Measurements from ENCODE around the gene ZNF611. TPM values are rescaled to one million over a fixed set of nuclear protein-coding genes. Genes with fewer than 3 reads are reported as not detected.
A peak's percentile ranks its signal among the peaks of the same experiment; 100 is the strongest.
"Not testable (repeated sequence)": the region's sequence is repeated elsewhere in the genome, so short reads cannot be mapped to it uniquely, and the experiment has no call there.

ZNF611 gene
- polyA plus RNA-seq, 2 donors = 1.8 to 3.3 TPM

GRCh38 chr19:52741951-52742485 is 7.2 kb upstream of the ZNF611 start:
- no peaks in the 10 kb centered on the region for H3K27me3 ChIP-seq (ENCODE audit: control insufficient read depth in 1 of 2, insufficient read depth in 2 of 2, low read length in 2 of 2)
- no peak overlapping the region for H3K27ac ChIP-seq (ENCODE audit: low read depth in 2 of 2, low read length in 1 of 2)
- WGBS, 2 donors = 60 to 71% methylated on average over 6 of the region's 6 CpGs
- H3K4me3 ChIP-seq (ENCODE audit: low read depth in 1 of 2, low read length in 2 of 2) = no peak overlapping the region
- peaks cover 3 to 4% of the 10 kb centered on the region in 2 donors for H3K9me3 ChIP-seq (ENCODE audit: control insufficient read depth in 2 of 2, insufficient read depth in 1 of 2, low read depth in 1 of 2, low read length in 1 of 2)
- no peaks in the 10 kb centered on the region for H3K36me3 ChIP-seq (ENCODE audit: control insufficient read depth in 2 of 2, insufficient read depth in 2 of 2, low read length in 1 of 2)
- no peaks in the 10 kb centered on the region for H3K4me1 ChIP-seq (ENCODE audit: control insufficient read depth in 2 of 2, insufficient read depth in 2 of 2, low read length in 1 of 2)

DNA sequence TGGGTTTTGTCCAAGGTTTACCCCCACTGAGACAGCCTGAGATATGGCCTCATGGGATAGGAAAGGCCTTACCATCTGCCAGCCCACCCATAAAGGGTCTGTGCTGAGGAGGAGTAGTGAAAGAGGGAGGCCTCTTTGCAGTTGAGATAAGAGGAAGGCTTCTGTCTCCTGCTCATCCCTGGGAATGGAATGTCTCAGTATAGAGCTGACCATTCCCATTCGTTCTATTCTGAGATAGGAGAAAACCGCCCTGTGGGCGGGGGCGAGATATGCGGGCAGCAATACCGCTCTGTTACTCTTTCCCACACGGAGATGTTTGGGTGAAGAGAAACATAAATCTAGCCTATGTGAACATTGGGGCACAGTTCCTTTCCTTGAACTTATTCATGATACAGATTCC is 6.5 kb upstream of the ZNF611 start:
- not testable (repeated sequence) for H3K4me3 ChIP-seq (ENCODE audit: low read depth in 1 of 2, low read length in 2 of 2); H3K27me3 ChIP-seq (ENCODE audit: control insufficient read depth in 1 of 2, insufficient read depth in 2 of 2, low read length in 2 of 2); H3K4me1 ChIP-seq (ENCODE audit: control insufficient read depth in 2 of 2, insufficient read depth in 2 of 2, low read length in 1 of 2); H3K27ac ChIP-seq (ENCODE audit: low read depth in 2 of 2, low read length in 1 of 2); H3K36me3 ChIP-seq (ENCODE audit: control insufficient read depth in 2 of 2, insufficient read depth in 2 of 2, low read length in 1 of 2); H3K9me3 ChIP-seq (ENCODE audit: control insufficient read depth in 2 of 2, insufficient read depth in 1 of 2, low read depth in 1 of 2, low read length in 1 of 2)
- WGBS, 2 donors = 69 to 76% methylated on average over 7 of the region's 7 CpGs

GRCh38 chr19:52739576-52739975 is 4.7 kb upstream of the ZNF611 start:
- no peaks in the 10 kb centered on the region for H3K4me1 ChIP-seq (ENCODE audit: control insufficient read depth in 2 of 2, insufficient read depth in 2 of 2, low read length in 1 of 2)
- no peak overlapping the region for H3K27ac ChIP-seq (ENCODE audit: low read depth in 2 of 2, low read length in 1 of 2)
- H3K9me3 ChIP-seq (ENCODE audit: control insufficient read depth in 2 of 2, insufficient read depth in 1 of 2, low read depth in 1 of 2, low read length in 1 of 2) = peaks cover 4% of the 10 kb centered on the region in 2 donors
- H3K36me3 ChIP-seq (ENCODE audit: control insufficient read depth in 2 of 2, insufficient read depth in 2 of 2, low read length in 1 of 2) = no peaks in the 10 kb centered on the region
- WGBS, 2 donors = 89 to 90% methylated on average over 14 of the region's 14 CpGs
- no peaks in the 10 kb centered on the region for H3K27me3 ChIP-seq (ENCODE audit: control insufficient read depth in 1 of 2, insufficient read depth in 2 of 2, low read length in 2 of 2)
- no peak overlapping the region for H3K4me3 ChIP-seq (ENCODE audit: low read depth in 1 of 2, low read length in 2 of 2)

- Histone ChIP-seq H3K36me3 (ENCODE audit: control insufficient read depth in 2 of 2, insufficient read depth in 2 of 2, low read length in 1 of 2) (no peaks in the 10 kb centered on the region), H3K27ac (ENCODE audit: low read depth in 2 of 2, low read length in 1 of 2) (peak overlapping the region; percentile 72 to 79), H3K9me3 (ENCODE audit: control insufficient read depth in 2 of 2, insufficient read depth in 1 of 2, low read depth in 1 of 2, low read length in 1 of 2) (peaks cover 2 to 4% of the 10 kb centered on the region in 2 donors), H3K4me1 (ENCODE audit: control insufficient read depth in 2 of 2, insufficient read depth in 2 of 2, low read length in 1 of 2) (peaks cover 0 to 3% of the 10 kb centered on the region in 2 donors), H3K27me3 (ENCODE audit: control insufficient read depth in 1 of 2, insufficient read depth in 2 of 2, low read length in 2 of 2) (no peaks in the 10 kb centered on the region), H3K4me3 (ENCODE audit: low read depth in 1 of 2, low read length in 2 of 2) (no peak overlapping the region)
- 63 to 76% methylated on average over 18 of the region's 18 CpGs for WGBS, 2 donors
Measured at GRCh38 chr19:52735734-52736133, 890 bp upstream of the ZNF611 start.

GRCh38 chr19:52734331-52734892 is 432 bp downstream of the ZNF611 start:
- peaks cover 0 to 3% of the 10 kb centered on the region in 2 donors for H3K4me1 ChIP-seq (ENCODE audit: control insufficient read depth in 2 of 2, insufficient read depth in 2 of 2, low read length in 1 of 2)
- peak overlapping the region; percentile 93 to 96 for H3K27ac ChIP-seq (ENCODE audit: low read depth in 2 of 2, low read length in 1 of 2)
- H3K36me3 ChIP-seq (ENCODE audit: control insufficient read depth in 2 of 2, insufficient read depth in 2 of 2, low read length in 1 of 2) = no peaks in the 10 kb centered on the region
- H3K27me3 ChIP-seq (ENCODE audit: control insufficient read depth in 1 of 2, insufficient read depth in 2 of 2, low read length in 2 of 2) = no peaks in the 10 kb centered on the region
- peak overlapping the region; percentile 64 to 76 for H3K4me3 ChIP-seq (ENCODE audit: low read depth in 1 of 2, low read length in 2 of 2)
- H3K9me3 ChIP-seq (ENCODE audit: control insufficient read depth in 2 of 2, insufficient read depth in 1 of 2, low read depth in 1 of 2, low read length in 1 of 2) = peaks cover 2% of the 10 kb centered on the region in 2 donors
- WGBS, 2 donors = 1 to 2% methylated on average over 34 to 39 of the region's 39 CpGs

DNA sequence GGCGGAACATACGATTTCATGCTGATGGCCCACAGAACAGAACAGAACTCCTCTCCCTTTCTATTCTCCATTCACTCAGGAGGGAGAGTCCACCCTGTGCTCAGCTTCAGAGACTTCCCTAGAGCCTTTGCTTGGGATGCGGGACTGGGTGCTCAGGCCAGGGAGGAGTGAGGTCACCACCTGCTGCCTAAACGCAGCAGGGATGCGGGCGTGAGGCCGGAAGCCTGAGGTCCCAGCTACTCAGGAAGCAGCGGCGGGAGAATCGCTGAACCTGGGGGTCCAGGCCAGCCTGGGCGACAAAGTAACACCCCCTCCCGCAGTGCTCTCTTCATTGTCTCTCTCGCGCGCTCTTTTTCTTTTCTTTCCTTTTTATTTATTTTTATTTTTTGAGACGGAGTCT is 8.8 kb downstream of the ZNF611 start:
- not testable (repeated sequence) for H3K4me1 ChIP-seq (ENCODE audit: control insufficient read depth in 2 of 2, insufficient read depth in 2 of 2, low read length in 1 of 2); H3K27me3 ChIP-seq (ENCODE audit: control insufficient read depth in 1 of 2, insufficient read depth in 2 of 2, low read length in 2 of 2); H3K27ac ChIP-seq (ENCODE audit: low read depth in 2 of 2, low read length in 1 of 2); H3K36me3 ChIP-seq (ENCODE audit: control insufficient read depth in 2 of 2, insufficient read depth in 2 of 2, low read length in 1 of 2); H3K9me3 ChIP-seq (ENCODE audit: control insufficient read depth in 2 of 2, insufficient read depth in 1 of 2, low read depth in 1 of 2, low read length in 1 of 2); H3K4me3 ChIP-seq (ENCODE audit: low read depth in 1 of 2, low read length in 2 of 2)
- WGBS, 2 donors = 93 to 95% methylated on average over 16 of the region's 16 CpGs

DNA sequence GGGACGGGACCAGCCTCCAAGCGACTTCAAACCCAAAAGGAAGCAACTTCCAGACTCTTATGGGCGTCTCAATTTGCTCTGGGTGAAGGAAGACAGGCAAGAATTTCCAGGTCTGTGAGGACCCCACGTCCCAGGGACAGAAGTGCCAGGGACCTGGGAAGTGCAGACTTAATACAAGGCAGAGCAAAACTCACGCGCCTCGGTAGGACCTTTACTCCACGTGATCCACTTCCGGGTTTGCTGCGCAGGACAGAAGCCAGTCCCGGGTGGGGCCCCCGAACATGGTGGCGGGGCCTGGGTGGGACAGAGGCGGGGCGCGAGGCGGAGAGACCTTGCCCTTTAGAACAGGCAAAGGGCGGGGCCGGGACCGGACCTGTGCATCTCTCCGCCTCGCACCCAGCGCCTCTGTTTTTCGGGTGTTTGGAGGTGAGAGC is 9.3 kb downstream of the ZNF611 start:
- WGBS, 2 donors = 87 to 89% methylated on average over 19 to 24 of the region's 24 CpGs
- H3K4me1 ChIP-seq (ENCODE audit: control insufficient read depth in 2 of 2, insufficient read depth in 2 of 2, low read length in 1 of 2) = no peaks in the 10 kb centered on the region
- H3K9me3 ChIP-seq (ENCODE audit: control insufficient read depth in 2 of 2, insufficient read depth in 1 of 2, low read depth in 1 of 2, low read length in 1 of 2) = peaks cover 2 to 11% of the 10 kb centered on the region in 2 donors
- H3K27me3 ChIP-seq (ENCODE audit: control insufficient read depth in 1 of 2, insufficient read depth in 2 of 2, low read length in 2 of 2) = no peaks in the 10 kb centered on the region
- H3K4me3 ChIP-seq (ENCODE audit: low read depth in 1 of 2, low read length in 2 of 2) = no peak overlapping the region
- H3K27ac ChIP-seq (ENCODE audit: low read depth in 2 of 2, low read length in 1 of 2) = no peak overlapping the region
- peaks cover 4 to 11% of the 10 kb centered on the region in 2 donors for H3K36me3 ChIP-seq (ENCODE audit: control insufficient read depth in 2 of 2, insufficient read depth in 2 of 2, low read length in 1 of 2)

DNA sequence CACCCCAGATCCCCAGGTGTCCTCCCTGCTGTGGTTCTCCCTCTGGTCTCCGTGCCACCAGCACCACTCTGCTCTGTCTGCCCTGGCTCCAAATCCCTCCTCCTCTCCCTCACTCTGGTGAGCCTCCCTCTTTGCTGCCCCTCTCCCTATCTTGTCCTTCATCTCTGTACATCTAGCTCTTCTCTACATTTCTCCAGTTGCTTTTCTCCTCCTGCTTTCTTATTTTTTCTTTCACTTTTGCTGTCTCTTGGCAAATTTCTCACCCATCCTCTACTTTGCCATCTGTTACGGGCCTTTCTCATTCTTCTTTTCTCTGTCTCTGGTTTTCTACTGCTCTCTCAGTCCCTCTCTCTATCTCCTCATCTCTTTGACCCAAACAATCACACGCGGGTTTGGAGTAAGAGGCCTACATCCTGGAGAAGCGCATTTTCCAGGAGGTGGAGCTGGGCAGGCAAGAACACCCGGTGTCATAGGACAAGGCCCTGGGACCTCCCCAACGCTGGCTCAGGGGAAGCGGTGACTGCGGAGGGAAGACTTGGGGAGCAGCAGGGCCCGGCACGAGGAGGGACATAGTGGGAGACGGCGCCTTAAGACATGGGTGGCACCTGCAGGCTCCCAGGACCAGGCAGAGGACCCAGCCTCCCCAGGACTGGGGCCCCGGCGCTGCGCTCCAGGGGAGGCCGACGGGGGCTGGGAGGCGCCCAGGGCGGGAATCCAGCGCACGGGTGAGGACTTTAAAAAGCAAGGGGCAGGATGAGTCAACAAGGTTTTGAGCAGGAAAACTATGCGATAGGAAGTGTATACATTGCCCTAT is 9.9 kb downstream of the ZNF611 start:
- H3K4me1 ChIP-seq (ENCODE audit: control insufficient read depth in 2 of 2, insufficient read depth in 2 of 2, low read length in 1 of 2) = no peaks in the 10 kb centered on the region
- 84 to 90% methylated on average over 23 of the region's 23 CpGs for WGBS, 2 donors
- no peak overlapping the region for H3K4me3 ChIP-seq (ENCODE audit: low read depth in 1 of 2, low read length in 2 of 2)
- peaks cover 3 to 13% of the 10 kb centered on the region in 2 donors for H3K9me3 ChIP-seq (ENCODE audit: control insufficient read depth in 2 of 2, insufficient read depth in 1 of 2, low read depth in 1 of 2, low read length in 1 of 2)
- H3K36me3 ChIP-seq (ENCODE audit: control insufficient read depth in 2 of 2, insufficient read depth in 2 of 2, low read length in 1 of 2) = peaks cover 4 to 13% of the 10 kb centered on the region in 2 donors
- H3K27me3 ChIP-seq (ENCODE audit: control insufficient read depth in 1 of 2, insufficient read depth in 2 of 2, low read length in 2 of 2) = no peaks in the 10 kb centered on the region
- H3K27ac ChIP-seq (ENCODE audit: low read depth in 2 of 2, low read length in 1 of 2) = no peak overlapping the region

DNA sequence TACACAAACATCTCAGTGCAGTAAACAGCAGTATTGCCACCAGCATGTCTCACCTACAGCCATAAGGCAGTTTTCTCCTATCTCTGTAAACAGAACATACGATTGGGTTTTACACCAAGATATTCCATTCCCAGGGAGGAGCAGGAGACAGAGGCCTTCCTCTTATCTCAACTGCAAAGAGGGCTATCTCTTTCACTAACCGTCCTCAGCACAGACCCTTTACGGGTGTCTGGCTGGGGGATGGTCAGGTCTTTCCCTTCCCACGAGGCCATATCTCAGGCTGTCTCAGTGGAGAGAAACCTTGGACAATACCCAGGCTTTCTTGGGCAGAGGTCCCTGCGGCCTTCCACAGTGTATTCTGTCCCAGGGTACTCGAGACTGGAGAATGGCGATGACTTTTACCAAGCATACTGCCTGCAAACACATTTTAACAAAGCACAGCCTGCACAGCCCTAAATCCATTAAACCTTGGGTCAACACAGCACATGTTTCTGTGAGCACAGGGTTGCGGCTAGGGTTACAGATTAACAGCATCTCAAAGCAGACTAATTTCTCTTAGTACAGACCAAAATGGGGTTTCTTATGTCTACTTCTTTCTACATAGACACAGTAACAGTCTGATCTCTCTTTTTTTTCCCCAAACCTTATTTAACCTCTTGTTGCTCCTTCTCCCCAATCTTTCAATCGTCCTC is 10.8 kb downstream of the ZNF611 start:
- not testable (repeated sequence) for H3K27ac ChIP-seq (ENCODE audit: low read depth in 2 of 2, low read length in 1 of 2); H3K4me1 ChIP-seq (ENCODE audit: control insufficient read depth in 2 of 2, insufficient read depth in 2 of 2, low read length in 1 of 2); H3K27me3 ChIP-seq (ENCODE audit: control insufficient read depth in 1 of 2, insufficient read depth in 2 of 2, low read length in 2 of 2); H3K4me3 ChIP-seq (ENCODE audit: low read depth in 1 of 2, low read length in 2 of 2)
- peaks cover 4 to 13% of the 10 kb centered on the region in 2 donors for H3K36me3 ChIP-seq (ENCODE audit: control insufficient read depth in 2 of 2, insufficient read depth in 2 of 2, low read length in 1 of 2)
- 74 to 83% methylated on average over 9 of the region's 9 CpGs for WGBS, 2 donors
- H3K9me3 ChIP-seq (ENCODE audit: control insufficient read depth in 2 of 2, insufficient read depth in 1 of 2, low read depth in 1 of 2, low read length in 1 of 2) = peaks cover 3 to 13% of the 10 kb centered on the region in 2 donors
